ENCODE data around the gene FEV.

FEV gene

GRCh38 chr2:219002395-219003266 is 17.6 kb upstream of the FEV start:
- peak; percentile 21 for DNase-seq (ENCODE audit: low read depth)
- peak; percentile 51 for TF ChIP-seq CTCF (conservative IDR thresholded peaks at IDR 0.05; ENCODE audit: low read depth, low read length)
- H3K4me3 ChIP-seq (ENCODE audit: low read depth, low read length), result no peak overlapping the region

GRCh38 chr2:219001577-219002394 is 16.8 kb upstream of the FEV start:
- H3K4me3 ChIP-seq (ENCODE audit: low read depth, low read length), result no peak overlapping the region
- TF ChIP-seq CTCF (conservative IDR thresholded peaks at IDR 0.05; ENCODE audit: low read depth, low read length), result no peak
- DNase-seq (ENCODE audit: low read depth), result no peak

GRCh38 chr2:219001100-219001576 is 16.2 kb upstream of the FEV start:
- DNase-seq (ENCODE audit: low read depth), result no peak
- no peak overlapping the region for H3K4me3 ChIP-seq (ENCODE audit: low read depth, low read length)
- TF ChIP-seq CTCF (conservative IDR thresholded peaks at IDR 0.05; ENCODE audit: low read depth, low read length), result no peak

GRCh38 chr2:219000569-219000960 is 15.6 kb upstream of the FEV start:
- no peak overlapping the region for H3K4me3 ChIP-seq (ENCODE audit: low read depth, low read length)
- DNase-seq (ENCODE audit: low read depth), result no peak
- no peak for TF ChIP-seq CTCF (conservative IDR thresholded peaks at IDR 0.05; ENCODE audit: low read depth, low read length)

GRCh38 chr2:218999881-219000568 is 15.0 kb upstream of the FEV start:
- DNase-seq (ENCODE audit: low read depth), result no peak
- no peak for TF ChIP-seq CTCF (conservative IDR thresholded peaks at IDR 0.05; ENCODE audit: low read depth, low read length)
- H3K4me3 ChIP-seq (ENCODE audit: low read depth, low read length), result no peak overlapping the region

- DNase-seq (ENCODE audit: low read depth), result no peak
- H3K4me3 ChIP-seq (ENCODE audit: low read depth, low read length), result no peak overlapping the region
- TF ChIP-seq CTCF (conservative IDR thresholded peaks at IDR 0.05; ENCODE audit: low read depth, low read length), result no peak
These were observed 14.3 kb upstream of the FEV start for GRCh38 chr2:218999021-218999880.
